GM18511 (cell line): ENCODE data around the gene RMND5A.
A peak's percentile ranks its signal among the peaks of the same experiment; 100 is the strongest.

Experiments
- ATAC-seq: cut with Tn5 transposase; IDR thresholded peaks from one replicate; pipeline ENCODE4 v1.9.1; 2021; ENCODE audit warnings: mild to moderate bottlenecking, moderate library complexity; ENCODE audit not compliant: unreplicated experiment

Gene RMND5A

DNA sequence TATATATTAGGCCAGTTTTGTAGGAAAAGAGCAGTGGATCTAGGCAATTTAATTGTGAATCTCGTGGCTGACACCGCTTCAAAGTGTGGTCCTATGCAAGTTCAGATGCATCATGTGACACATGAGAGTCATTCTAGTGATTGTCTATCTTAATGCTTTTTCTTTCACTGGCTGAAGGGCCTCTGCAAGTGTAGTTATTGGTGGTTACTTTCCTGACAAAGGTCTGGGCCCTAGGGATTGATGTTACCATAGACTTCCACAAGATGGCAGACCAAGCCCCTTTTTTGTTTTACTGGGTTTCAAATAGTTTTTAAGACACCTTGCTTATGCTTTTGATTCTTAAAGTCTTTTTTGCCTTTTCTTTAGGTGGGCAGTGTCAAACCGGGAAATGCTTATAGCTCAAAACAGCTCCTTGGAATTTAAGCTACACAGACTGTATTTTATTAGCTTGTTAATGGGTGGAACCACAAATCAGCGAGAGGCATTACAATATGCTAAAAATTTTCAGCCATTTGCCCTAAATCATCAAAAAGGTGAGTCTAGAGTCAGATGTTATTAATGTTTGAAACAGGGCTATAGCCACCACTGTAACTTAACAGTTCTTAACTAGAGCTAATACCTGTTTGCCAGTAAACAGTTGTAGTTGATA, 44.7 kb downstream of the RMND5A start:
- peak; percentile 63 for ATAC-seq

DNA sequence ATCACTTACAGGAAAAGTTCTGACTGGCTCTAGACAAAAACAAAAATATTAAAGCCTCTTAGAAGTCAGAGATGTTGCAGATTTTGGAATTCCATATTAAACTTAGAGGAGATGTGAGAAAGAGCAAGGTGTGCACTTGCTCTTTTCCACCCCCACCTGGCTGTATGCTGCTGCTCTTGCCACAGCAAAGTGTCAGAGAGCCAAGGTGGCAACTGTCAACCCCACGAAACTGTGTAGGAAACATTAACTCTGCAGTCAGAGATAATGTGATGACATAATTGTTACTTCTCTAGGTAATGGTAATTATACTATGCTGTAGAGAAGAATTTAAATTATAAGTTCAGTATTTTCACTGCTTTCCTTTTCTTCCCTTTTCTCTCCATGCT, 45.2 kb downstream of the RMND5A start:
- no peak for ATAC-seq

DNA sequence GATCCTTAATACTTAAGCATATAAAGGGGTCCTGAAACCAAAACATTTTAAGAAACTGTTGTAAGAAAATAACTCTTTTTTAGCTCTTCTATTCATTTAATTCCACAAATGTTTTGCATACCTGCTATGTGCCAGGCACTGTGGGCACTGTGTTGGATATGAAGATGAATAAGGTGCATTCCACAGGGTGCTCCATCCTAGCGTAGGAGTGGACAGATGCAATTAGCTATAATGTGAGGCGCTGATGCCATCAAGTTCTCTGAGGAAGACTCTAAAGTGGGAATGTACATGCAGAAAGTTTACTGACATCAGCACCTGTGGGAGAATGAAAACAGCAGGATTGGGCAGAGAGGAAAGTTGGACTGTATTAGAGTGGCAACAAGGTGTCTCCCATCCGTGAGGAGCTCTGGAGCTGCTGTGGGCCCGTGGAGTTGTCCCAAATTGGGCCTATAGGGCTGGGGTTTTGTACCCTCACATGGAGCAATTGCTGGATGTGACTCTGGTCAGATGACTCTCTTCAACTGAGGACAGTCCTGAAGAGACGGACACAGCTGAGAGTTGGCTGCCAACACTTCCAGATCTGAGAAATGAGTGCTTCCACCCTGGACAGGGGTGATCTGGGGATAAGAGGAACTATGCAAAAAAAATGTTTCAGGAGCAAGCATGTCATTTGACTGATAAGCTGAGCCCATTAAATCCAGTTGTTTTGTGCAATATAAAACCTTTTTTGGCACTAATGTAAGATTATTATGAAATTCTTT, 48.3 kb downstream of the RMND5A start:
- no peak for ATAC-seq

DNA sequence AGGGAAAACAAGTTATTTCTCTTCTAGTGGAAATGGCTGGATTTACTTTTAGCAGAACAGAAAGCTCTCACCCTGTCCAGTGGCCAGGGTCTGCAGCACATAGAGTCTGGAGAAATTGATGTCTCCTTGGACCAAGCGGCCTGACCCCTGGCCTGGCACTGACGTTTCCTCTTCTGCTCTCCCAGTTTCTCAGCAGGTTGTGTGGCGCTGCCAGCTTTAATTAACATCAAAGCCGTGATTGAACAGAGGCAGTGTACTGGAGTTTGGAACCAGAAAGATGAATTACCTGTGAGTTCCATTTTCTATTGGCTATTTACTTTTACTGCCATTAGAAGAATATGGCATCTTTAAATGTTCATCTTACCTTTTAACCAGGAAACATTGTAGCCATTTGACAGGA, 49.7 kb downstream of the RMND5A start:
- ATAC-seq: no peak

DNA sequence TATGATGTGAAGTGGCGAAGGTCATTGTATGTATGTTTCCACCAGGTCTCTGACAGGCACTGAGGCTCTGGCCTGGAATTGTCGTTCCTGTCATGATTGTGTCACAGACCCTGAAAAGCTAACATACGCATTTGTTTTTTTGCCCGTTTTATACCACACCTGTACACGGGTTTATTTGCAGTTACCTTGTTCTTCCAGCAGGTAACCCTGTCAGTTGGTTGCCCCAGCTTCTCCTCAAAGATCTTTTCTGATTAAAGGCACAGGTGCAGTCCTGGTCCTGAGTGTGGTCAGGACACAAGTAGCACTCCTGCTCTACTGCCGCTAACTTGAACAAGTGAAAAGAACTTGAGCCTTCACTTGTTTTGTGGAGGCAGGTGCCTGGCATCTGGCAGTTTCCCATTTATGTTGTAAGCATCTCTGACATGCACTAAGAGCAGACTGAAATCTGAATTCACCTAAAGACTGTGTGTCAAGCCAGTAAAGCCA, 50.8 kb downstream of the RMND5A start:
- ATAC-seq: no peak

DNA sequence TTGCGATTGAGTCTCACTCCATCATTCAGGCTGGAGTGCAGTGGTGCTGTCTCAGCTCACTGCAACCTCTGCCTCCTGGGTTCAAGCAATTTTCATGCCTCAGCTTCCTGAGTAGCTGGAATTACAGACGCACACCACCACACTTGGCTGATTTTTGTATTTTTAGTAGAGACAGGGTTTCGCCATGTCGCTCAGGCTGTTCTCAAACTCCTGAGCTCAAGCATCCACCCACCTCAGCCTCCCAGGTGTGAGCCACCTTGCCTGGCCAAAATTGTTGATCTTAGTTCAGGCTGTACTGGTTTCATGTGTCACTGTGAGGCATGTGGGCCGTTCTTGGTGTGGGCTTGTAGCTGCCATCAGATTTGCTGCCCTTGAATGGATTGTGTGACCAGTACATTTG, 52.5 kb downstream of the RMND5A start:
- ATAC-seq: no peak

DNA sequence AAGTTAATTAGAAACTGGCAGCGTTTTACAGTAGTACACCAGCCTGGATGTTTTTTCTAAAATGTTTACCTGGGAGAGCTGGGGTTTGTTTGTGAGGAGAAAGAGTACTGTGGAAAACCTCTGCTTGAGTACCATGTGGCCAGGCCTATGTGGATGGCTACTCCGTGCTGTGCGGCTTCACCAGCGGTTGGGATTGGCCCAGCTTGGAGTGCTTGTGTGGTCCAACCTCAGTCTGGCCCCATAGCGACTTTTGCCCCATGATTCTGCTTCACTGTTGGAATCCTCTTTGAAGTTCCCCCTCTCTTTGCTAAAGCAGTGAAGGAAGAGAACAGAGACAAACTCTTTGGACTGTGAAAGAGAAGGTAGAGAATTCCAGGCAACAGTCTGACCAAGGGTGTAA, 54.8 kb downstream of the RMND5A start:
- no peak for ATAC-seq

DNA sequence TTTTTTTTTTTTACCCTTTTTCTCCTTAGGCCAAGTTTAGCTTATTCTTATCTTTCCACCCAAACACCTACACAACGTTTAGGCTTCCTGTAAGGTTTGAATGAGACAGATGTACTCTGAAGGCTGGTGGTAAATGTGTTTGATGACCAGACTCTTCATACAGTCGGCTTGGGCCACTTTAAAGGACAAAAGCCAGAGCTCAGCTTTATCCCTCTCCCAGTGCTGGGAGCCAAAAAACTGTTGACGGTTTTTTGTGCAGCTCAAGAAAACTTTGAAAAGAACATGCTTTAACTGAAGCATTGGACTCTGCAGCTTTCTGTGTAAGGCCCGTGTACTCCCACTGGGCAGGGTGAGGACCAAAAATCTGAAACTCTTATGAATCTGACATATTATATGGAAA, 55.2 kb downstream of the RMND5A start:
- ATAC-seq: no peak

DNA sequence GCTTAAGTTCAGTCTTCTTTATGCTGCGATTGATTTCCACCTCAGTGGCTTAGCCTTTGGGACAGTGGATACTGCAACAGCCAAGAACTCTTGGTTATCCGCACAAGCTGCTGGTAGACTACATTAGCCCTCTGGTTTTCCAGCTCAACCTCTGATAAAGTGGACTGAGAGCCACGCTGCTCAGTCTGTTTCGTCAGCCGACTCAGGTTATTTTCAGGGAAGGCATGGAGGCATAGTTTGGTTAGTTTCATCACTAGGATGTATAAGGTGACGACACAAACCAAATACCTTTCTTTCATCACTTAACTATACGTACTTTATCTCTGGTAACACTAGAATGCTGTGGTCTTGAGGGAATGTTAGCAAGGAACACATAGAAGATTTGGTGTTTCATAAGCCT, 56.4 kb downstream of the RMND5A start:
- no peak for ATAC-seq

DNA sequence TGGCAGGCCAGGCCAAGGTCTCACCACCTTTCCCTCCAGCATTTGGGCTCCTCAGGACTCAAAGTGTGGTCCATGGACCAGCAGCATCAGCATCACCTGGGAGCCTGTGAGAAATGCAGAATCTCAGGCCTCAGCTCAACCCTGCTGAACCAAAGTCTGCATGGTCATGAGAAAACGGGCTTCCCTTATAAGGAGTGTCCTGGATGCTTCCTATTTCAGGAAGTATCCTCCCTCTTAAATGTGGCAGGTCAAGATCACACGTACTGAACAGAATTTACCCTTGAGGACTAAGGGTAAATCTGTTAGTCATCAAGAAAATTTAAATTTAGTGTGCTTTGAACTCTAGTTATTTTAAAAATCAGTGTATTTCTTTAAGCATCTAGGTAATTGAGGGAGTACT, 58.9 kb downstream of the RMND5A start:
- ATAC-seq: no peak

DNA sequence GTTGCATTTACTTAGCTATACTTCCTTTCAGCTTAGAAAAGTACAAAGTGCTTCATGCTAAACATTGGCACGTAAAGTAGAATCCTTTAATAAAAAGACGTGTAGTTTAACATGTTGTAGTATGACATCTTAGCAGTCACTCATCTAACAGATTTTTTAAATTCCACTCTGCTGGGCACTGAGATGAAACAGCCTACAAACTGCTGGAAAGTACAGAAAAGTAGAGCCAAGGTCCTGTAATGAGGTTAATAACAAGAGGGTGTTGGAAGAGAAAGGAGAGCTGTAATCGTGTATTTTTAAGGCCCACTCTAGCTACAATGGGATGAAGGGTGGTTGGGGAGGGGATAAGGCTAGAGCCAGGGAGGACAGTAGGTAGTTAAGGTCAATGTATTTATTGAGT, 59.9 kb downstream of the RMND5A start:
- no peak for ATAC-seq

DNA sequence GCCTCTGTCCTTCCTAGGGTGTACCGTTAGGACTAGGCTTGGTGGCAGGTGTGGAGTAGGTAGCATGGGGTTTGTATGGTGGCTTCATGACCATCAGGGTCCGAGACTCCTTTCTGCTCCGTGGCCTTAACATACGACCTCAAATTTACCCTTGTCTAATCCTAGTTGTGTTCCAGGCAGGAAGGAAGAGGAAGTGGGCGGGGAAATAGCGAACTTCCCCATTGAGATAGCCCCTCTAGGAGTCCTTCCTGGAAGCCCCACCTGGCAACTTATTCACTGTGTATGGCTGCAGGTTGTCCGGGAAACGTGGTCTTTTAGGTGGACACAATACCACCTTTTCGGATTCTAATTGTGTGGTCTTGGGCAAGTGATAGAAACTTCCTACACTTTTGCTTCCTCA, 61.3 kb downstream of the RMND5A start:
- ATAC-seq: no peak

DNA sequence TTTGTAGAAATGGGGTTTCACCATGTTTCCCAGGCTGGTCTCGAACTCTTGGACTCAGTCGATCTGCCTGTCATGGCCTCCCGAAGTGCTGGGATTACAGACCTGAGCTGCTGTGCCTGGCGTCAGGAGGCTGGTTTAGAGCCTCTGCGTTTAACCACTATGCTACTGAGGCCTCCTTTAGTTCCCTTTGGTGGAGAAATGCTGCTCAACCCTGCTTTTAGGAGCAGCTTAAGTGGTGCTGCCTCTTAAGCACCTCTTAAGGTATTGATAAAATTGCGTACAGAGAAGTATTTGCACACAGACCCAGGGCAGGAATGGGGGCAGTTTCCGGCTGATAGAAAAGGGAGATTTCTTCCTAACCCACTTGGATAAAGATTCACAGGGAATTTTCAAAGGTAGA, 62.7 kb downstream of the RMND5A start:
- ATAC-seq: no peak

DNA sequence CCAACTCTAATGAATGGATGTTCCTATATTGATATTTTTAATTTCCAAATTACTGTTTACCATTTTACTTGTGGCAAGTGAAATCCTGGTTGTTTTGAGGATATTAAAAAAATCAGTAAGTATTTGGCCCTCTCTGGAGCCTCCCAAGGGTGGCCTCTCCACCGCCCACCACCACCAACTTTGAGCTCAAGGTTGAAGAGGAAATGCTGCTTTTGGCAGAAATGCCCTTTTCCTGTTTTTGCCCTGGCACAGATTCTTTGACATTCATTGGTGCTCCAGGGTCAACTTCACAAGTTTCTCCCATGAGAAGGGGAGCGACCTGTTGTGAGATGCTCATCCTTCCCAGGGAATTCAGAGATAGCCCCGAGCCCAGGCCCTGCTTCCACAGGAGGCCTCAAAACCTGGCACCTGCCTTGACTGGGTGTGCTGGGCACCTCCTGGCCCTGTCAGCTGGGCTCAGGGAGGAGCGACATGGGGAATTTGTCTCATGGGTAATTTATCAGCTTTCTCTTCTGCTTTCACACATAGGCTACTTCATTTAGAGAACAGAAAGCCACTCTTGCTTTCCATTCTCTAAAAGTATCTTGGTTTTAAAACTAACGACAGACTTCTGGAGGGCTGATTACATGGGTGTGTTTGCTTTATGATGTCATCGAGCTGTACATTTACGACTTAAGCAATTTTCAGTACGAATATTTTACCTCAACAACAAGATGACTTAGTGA, 63.7 kb downstream of the RMND5A start:
- peak; percentile 96 for ATAC-seq

DNA sequence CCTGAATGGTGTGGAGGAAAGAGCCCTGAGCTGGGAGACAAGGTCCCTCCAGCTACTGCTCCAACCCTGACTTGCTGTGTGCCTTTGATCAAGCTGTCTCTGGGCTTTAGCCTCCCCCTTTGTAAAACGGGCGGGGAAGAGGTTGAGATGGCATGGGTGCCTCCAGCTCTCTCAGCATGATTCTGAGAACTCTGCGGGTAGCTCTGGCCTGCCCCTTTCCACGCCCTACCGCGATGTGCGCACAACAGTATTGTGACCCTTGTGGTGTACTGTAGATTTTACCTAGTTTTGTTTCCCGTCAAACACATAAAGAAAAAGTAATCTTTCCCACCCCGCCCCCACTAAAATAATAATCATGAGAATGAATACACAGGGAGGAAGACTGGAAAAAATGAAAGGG, 65.4 kb downstream of the RMND5A start:
- ATAC-seq: no peak

DNA sequence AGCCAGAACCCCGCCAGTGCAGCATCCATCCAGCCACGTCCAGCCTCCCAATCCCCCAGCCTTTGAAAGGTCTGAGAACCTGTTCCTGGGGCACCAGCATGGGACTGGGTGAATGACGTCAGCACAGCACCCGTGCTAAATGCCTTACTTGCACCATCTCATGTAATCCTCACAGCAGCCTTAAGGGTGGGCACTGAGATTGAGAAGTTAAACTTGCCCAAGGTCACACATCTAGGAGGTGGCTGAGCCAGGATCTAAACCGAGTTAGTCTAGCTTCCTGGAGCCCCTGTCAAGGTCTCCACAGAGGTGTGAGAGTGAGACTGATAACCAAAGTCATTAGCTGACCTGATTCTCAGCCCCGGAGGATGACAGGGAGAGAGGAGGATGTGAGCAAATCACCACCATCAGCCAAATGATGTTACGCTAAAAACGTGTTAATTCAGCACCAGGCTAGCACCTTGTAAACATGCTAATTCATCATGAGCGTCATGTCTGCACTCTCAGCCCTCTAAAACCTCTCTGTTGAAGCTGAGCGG, 66.0 kb downstream of the RMND5A start:
- ATAC-seq: no peak

DNA sequence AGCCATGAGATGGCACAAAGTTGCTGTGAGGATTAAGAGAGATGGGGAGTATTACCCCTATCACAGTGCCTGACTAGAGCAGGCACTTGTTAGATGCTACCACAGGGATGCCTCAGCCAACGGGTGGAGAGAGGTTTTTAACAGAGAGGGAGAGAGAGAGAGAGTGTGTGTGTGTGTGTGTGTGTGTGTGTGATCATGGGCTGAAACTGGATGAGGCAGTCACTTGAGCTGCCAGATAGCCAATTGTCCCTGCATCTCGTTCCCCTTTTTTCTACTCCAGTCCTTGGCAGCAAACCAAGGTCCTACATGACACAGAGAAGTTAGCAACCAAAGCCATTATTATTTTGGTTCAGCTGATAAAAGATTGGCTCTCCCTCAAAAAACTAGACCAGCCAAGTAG, 67.6 kb downstream of the RMND5A start:
- no peak for ATAC-seq

DNA sequence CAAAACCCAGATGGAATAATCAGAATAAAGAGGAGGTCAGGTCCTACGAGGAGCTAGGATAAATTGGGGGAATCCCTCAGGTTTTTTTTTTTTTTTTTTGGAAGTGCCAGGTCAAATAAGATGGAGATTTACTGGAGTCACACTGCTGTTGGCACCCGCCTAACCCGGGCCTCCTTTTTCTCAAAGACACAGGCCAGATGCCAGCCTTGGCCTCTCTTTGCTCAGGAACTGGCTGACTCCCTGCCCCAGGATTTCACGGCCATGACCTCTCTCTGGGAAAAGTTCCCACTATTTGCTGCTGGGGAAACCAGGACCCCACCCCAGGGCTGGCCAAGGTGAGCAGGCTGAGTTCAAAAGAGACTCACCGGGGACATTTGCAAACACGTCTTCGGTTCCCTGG, 68.1 kb downstream of the RMND5A start:
- no peak for ATAC-seq

DNA sequence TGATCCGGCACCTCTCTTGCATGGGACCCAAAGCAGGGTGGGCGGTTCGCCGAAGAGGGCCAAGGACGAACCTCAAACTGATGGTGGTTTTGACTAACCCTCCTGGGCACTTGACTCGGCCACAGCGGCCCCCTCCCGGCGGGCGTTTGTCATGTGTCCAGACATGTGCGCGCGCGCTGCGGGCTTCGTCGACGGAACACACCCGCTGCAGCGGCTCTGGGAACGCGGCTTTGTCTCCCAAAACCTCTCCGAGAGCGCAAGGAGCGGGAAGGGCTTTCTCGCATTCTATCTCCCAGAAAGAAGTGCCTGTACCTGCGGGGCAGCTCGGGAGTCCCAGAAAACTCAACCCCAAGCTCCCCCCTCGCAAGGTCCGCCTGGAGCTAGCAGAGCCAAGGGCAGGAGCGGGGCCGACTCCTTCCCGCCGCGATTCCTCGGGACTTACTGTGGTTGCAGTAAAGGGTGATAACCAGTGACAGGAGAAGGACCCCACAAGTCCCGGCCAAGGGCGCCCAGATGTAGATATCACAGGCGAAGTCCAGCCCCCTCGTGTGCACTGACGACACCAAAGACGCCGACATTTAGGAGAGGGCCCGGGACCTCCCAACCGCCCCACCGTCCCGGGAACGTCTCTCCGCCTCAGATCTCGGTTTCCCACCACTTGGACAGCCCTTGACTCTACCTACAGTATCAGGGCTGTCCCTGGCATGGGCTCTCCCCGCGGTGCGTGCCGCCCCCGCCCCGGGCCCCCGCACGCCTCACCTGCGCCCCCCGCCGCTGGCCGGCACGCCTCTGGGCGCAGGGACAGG, 69.0 kb downstream of the RMND5A start:
- ATAC-seq: no peak

DNA sequence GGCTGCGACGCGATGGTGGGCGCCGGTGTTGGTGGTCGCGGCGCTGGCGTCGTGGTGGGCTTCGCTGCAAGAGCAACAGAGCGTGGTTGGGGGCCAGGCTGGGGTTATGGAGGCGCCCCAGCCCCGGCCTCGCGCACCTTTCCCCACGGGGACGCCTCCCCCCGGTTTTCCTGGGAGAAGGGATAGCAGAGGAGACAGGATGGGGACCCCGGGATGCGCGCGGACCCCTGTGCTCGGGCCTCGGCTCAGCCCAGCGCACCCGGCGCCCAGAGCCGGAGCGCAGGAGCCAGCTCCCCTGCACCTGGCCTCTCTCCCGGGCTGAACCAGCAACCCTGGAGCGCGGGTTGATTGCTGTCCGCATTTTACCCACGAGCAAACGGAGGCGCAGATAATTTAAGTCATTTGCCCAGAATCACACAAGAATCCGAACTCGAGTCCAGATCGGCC, 69.6 kb downstream of the RMND5A start:
- no peak for ATAC-seq

DNA sequence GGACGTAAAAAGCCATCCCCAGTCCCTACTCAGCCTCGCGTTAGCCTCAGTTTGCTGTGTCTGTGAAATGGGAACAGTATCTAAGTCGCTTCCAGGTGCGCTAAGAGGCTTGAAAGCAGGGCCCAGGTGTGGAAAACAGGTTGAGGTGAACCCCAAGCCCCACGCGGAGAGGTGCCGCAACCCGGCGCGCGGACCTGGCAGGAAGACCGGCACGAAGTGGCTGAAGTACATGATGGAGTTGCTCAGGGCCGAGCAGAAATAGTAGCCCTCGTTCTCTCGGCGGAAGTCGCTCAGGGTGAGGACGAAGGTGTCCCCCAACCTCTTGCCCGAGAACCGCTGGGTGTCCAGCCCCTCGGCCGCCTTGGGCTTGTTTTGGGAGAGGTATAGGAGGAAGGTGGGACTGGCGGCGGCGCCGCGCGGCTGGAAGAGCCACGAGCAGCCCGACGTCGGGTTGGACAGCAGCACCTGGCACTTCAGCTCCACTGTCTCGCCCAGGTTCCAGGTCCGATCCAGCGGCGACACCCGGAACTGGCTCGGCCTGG, 70.1 kb downstream of the RMND5A start:
- ATAC-seq: no peak
